Adrenal gland (tissue), 5 donors: ENCODE measurements around the gene NEDD8.

ENCODE experiments used
- CTCF ChIP-seq, 6 experiments: fragments of 450-650 bp in 4 of 6; fragments of 200-600 bp in 2 of 6; sonication (generic) in 1 of 6; IDR thresholded peaks; 1 replicate in 5 of 6; 2 replicates in 1 of 6; pipeline versions ENCODE4 v1.5.1 to v1.8.0; 2016 to 2021; ENCODE audit warnings: antibody characterized with exemption in 6 of 6, mild to moderate bottlenecking in 2 of 6, moderate library complexity in 1 of 6
- POLR2A ChIP-seq, 2 donors: fragments of 450-650 bp; IDR thresholded peaks; one replicate each; pipeline ENCODE4 v1.6.1; 2017; ENCODE audit warnings: antibody characterized with exemption in 2 of 2, mild to moderate bottlenecking in 2 of 2, moderate library complexity in 1 of 2
- donor health status: DM: no; HTN: no; CAD: no.

- TF ChIP-seq CTCF (IDR thresholded peaks at IDR 0.05) (no peak), POLR2A (IDR thresholded peaks at IDR 0.05) (no peak)
These were observed 13.1 kb downstream of the NEDD8 start for GRCh38 chr14:24219080-24219479.
